GM13977 (cell line): ENCODE results near the gene RTTN.

Experiments
- DNase-seq: peaks from one replicate; pipeline ENCODE4 v3.0.0; 2012; ENCODE audit warnings: low spot score
- CTCF ChIP-seq: IDR thresholded peaks from 2 replicates; pipeline ENCODE4 v1.5.1; 2012; ENCODE audit warnings: mild to moderate bottlenecking, control low read depth; ENCODE audit not compliant: insufficient read depth; ENCODE audit errors: extremely low read depth, missing control alignments
- in situ Hi-C: fragments of 300-500 bp; cut with MboI; formaldehyde crosslinking; loops from one replicate; pipeline ENCODE4 v1.12.0; 2022; ENCODE audit warnings: low sequenced_read_pairs, low pct_unique_long_range_greater_than_20kb, mixed read lengths, inconsistent platforms; ENCODE audit not compliant: unreplicated experiment

RTTN gene

GRCh38 chr18:70181725-70182124 lies 23.8 kb downstream of the RTTN start:
- in situ Hi-C loops = no loop called here
- TF ChIP-seq CTCF = no peak

GRCh38 chr18:70181015-70181414 lies 24.5 kb downstream of the RTTN start:
- no peak for TF ChIP-seq CTCF
- DNase-seq = no peak
- in situ Hi-C loops = no loop called here

More at GRCh38 chr18:70181725-70182124, 23.8 kb downstream of the RTTN start:
- DNase-seq = no peak

GRCh38 chr18:70176537-70176936 lies 28.9 kb downstream of the RTTN start:
- in situ Hi-C loops = no loop called here
- no peak for DNase-seq
- no peak for TF ChIP-seq CTCF

- in situ Hi-C loops = no loop called here
- DNase-seq = no peak
- no peak for TF ChIP-seq CTCF
Measured at GRCh38 chr18:70175216-70175615, 30.3 kb downstream of the RTTN start.

GRCh38 chr18:70172225-70172624 lies 33.3 kb downstream of the RTTN start:
- no peak for DNase-seq
- TF ChIP-seq CTCF = peak; percentile 52
- in situ Hi-C loops = no loop called here

- in situ Hi-C loops = no loop called here
- TF ChIP-seq CTCF = no peak
- DNase-seq = no peak
Measured at GRCh38 chr18:70169747-70170146, 35.7 kb downstream of the RTTN start.

GRCh38 chr18:70166668-70167067 lies 38.8 kb downstream of the RTTN start:
- in situ Hi-C loops = no loop called here
- DNase-seq = no peak
- no peak for TF ChIP-seq CTCF
